NCI-H128 (cell line): ENCODE results near the gene SEPTIN7.
"Not testable (repeated sequence)": the region's sequence is repeated elsewhere in the genome, so short reads cannot be mapped to it uniquely, and the experiment has no call there.

Experiments
- DNase-seq: peaks from one replicate; lab custom pipeline; 2025; ENCODE audit not compliant: unreplicated experiment; lab: John Stamatoyannopoulos, UW

SEPTIN7 gene

DNA sequence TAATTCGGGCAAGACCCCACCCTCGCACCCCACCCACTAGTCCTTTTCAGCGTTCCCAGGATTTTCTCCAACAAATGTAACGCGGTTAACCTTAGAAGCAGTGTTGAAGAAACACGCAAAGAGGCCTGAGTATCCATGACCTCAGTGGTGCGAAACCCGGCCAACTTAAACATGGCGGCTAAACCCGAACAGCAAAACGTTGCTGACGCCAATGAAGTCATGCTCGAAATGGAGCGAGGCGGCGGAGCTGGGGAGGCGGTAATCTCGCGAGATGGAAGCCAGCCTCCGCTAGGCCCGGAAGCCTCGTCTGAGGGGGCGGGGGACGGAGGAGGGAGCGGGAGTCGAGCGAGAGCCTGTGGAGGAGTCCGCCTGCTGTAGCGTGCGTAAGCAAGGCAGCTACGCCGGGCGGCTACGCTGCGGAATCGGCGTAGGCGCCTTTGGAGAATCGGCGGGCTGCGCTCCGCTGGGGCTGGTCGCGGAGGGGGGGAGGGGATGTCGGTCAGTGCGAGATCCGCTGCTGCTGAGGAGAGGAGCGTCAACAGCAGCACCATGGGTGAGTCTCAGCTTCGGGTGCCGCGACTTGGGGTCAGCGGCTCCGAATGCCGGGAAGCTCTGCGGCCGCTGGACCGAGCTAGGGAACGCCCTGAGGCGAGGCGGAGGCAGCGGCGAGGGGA is at the start of gene SEPTIN7:
Gene SEPTIN7, plus strand, starts transcription at position 340 of the 674 bp plus-strand sequence. Its CDS starts 153 bp downstream, at position 493.
- DNase-seq = peak; percentile 97

DNA sequence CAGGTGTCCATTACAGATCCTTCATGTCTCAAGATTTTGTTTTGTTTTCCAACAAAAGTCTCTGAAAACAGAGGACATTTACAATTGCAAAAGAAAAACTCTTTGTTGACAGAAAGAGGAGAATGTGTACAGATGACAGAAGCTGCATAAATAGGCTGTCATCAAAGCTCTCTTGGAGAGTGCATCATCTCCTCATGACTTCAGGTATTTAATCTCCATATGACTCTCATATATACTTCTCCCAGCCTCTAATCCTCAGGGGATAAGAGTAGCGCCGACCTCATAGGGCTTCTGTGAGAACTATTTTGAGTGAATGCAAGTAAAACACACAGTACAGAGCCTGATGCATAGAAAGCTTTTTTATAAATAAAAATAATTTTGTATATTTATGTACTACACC is 48.1 kb upstream of the SEPTIN7 start:
- no peak for DNase-seq

DNA sequence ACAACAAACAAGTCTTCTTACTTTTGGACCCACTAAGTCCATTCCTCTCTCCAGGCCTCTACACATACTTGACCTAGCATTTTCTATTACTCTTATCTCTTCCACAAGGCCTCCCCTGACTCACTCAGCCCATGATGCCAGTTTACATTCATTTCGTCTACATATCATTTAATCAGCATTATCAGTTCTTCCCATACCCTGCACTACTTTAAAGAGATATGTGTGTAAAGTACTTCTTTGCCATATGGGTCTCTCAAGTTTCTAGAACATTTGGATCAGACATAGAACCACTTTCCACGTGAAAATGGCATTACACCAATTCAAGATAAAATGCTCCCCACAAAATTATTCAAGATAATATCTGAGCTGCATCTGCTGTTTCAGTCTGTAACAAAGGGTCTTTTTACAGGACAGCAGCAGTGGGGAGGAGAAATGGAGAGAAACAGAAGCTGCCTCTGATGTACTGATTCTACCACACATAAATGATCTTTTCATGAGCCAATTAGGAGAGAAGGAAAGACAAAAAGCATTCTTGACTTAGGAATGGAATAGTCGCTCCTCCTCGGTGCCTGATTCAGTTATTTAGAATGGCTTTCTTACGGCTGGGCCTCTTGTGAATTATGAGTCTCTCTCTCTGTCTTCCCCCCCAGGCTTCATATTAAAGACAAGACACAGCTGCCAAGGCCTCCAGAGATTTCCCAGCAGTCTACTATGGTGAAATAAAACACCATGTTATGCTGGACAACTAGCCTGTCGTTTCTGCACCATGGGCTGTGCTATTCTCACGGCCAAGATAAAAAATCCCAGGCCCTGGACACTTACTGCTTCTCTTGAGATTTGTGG is 46.9 kb upstream of the SEPTIN7 start:
- no peak for DNase-seq

DNA sequence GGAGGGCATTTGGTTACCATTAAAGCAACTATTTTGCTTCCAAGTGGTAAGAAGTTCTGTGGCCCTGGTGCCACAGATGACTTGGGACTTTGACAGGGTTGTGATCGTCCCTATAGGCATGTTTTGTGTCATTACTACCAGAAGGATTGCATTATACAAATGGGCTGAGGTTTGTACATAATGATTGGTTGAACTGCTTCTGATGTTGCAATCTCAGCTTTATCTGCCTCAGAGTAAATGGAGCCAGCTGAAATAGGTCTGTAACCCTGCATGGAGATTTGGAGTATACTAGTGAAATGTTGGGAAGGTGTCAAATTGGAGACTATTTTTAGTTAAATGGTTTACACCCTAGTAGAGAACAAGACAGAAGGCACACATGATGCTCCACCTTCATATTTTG is 46.1 kb upstream of the SEPTIN7 start:
- DNase-seq = no peak

DNA sequence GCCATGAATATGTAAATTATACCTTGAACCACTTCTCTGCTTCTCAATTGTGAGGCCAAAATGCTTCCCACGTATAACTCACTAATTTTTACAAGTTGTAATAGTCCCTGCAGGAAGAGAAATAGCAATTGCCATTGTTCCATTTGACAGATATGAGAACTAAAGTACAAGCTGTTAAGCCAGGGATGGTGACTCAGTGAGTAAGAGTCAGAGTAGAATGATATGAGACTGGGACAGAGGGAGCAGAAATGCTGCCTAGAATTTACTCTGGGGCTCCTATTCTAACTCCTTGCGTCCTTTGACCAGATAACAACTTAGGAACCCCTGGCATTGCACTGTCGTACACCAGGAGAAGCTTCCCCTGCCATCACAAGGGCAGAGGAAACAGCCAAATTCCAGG is 45.1 kb upstream of the SEPTIN7 start:
- DNase-seq = no peak

DNA sequence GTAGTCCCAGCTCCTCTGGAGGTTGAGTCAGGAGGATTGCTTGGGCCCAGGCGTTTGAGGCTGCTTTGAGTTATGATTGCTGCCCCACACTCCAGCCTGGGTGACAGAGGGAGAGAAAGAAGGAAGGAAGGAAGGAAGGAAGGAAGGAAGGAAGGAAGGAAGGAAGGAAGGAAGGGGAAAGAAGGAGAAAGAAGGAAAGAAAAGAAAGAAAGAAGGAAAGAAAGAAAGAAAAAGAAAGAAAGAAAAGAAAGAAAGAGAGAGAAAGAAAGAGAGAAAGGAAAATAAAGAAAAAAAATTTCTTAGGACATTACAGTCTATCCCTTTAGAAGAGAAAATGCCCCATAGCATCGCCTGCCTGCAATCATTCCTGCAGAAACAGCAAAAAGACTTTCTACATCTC is 44.4 kb upstream of the SEPTIN7 start:
- not testable (repeated sequence) for DNase-seq

DNA sequence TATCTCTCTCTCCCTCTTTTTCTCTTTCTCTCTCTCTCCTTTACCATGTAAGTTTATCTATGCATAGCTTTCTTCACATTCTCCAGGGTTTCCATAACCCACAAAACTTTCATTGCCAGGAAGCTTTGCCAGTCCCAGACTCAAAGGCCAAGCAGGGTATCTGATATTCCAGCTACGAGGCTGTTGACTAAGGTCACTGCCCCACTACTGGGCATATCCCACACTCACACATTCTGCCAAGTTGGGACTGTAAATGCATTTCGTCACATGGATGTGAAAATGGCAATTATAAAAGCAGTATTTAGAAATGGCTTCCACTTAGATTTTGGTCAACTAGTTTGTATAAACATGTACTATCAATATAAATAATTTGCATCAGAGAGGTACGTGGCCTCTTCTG is 43.3 kb upstream of the SEPTIN7 start:
- no peak for DNase-seq

DNA sequence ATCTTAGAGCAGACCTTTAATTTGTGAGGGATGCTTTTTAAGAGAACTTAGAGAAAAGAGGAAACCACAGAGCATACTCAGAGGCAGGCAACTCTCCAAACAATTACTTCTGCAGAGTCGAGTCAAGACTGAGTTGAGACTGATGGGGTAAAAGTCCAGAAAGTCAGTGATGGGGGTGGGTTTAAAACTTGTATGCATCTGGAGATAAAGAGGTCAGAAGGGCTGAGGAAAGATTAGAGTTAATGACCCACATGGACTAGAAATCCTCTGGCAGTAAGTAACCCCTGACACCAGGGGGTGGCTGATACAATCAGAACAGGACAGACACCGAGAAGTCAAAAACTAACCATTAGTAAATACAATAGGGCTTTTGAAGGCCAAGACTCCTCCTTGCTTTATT is 42.4 kb upstream of the SEPTIN7 start:
- no peak for DNase-seq

DNA sequence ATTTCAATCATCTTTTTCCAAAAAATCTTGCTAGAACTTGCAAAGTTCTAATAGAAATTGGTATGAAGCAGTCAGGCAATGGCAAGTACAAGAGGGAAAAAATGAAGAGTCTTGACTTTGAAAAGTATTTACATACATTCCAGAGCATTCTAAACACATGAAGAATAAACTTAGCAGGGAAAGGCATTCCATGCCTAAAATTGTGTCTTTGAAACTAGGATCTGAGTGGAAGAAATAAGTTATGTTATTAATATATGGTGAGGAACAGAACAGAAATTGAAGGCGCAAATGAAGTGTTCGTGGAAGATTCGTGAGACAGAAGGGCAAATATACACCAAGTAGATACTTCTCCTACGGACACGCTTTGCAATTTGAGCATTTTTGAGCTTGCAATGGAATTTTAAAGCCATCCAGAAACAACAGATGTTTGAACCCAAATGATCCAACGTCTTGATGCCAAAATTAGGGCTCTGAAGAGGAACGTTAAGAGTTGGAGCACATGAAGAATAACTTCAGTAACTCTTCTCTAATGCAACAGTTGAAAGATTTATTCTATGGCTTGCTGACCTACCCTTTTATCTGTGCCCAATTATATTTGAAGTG is 40.6 kb upstream of the SEPTIN7 start:
- no peak for DNase-seq

DNA sequence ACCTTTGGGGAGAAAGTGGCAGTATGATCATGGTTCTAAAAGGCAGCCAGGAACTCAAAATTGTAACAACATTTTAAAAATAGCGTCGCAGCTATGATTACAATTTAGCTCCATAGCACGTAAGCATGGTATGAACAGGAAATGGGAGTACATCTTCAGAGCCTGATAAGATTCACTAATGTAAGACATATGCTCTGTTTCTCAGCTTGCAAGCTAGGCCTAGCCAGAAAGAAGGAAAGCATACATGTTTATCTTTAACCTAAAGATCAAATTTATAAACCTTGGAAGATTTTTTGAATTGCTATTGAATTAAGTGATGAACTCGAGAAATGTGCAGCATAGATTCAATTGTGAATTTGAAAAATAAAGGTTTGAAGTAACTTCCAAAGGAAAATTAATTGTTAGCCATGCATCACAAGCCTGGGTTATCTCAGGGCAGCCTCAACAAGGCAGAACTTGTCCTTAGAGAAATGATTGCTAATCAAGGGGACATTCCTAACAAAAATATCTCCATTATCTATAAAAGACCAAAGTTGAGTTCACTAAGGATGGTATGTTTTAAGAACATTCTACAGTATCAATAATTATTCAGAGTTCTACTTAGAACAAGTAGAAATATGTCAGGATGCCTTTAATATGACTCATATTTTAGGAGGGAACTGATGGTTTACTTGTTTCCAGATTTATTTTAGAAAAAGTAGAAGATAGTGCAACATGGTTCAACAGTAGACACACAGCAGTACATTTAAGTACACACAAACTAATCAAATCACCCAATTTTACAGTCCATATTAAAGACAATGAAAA is 38.8 kb upstream of the SEPTIN7 start:
- no peak for DNase-seq

DNA sequence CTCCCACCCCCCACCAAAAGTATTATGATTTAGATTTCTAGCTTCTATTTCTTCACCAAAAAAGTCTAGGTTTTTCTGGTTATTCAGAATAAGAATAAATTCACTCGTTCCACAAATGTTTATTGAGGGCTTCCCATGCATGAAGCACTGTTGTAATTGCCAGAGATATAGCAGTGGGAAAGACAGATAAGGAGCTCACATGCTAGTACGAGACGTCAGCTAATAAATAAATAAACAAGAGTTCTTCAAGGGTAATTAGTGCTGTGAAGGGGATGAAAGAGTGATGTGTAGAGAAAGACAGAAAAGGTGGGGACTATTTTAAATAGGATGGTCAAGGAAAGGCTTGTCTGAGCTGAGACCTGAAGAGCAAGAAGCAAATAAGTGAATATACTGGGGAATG is 38.1 kb upstream of the SEPTIN7 start:
- no peak for DNase-seq

DNA sequence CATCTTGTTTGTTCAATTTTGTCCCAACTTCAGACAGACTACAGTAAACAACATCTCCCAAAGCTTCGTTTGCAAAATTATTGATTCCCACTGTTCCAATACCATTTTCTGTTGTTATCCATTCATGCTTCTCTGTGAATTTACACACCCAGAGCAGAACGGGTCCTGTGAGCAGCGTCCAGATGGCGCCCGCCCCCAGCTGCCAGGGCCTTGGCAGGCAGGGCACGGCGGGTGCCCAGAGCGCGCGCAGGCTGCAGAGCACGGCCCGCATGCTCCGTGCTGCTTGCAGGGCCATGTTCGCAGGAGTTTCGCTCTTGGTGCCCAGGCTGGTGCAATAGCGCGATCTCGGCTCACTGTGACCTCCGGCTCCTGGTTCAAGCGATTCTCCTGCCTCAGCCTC is 32.5 kb upstream of the SEPTIN7 start:
- DNase-seq = no peak

DNA sequence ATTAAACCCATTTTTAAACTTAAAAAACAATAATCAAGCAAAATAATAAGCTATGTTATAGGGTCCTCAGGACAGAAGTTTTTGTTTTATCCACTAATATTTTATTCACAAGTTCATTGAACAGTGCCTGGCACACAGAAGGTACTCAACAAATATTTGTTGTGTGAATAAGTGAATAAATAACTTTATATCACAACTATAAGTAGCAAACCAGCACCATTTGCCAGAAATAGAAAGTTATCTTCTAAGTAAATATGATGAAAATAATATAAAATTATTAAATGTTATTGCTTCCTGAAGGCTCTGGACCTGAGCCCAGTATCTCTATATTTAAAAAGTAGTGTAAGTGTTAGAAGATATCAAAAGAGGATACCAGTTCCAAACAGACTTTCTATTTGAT is 29.1 kb upstream of the SEPTIN7 start:
- DNase-seq = no peak

DNA sequence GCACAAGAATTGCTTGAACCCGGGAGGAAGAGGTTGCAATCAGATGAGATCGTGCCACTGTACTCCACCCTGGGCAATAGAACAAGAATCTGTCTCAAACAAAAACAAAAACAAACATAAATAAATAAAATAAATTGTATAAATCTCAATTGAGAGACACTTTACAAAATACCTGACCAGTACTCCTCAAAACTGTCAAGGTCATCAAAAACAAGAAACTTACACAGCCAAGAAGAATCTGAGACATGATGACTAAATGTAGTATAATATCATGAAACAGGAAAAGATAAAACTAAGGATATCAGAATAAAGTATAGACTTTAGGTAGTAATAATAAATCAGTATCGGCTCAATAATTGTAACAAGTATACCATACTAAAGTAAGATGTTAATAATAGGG is 26.9 kb upstream of the SEPTIN7 start:
- DNase-seq = no peak

DNA sequence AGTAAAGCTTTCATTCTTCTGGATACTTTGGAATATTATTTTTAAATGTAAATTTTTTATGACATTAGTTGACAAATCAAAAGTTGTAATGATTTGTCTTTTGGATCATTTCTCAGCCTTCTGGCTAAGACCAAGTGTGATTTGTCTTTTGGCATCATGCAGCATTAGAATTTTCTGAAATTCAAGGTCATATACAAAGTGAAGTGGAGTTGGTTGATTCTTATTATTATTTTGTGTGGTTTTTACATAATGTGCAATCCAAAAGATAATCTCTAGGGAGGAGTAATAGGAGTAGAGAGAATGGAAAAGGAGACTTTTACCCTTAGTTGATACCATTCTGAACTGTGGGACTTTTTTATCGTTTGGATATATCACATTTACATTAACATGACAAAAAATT is 24.2 kb upstream of the SEPTIN7 start:
- DNase-seq = no peak

DNA sequence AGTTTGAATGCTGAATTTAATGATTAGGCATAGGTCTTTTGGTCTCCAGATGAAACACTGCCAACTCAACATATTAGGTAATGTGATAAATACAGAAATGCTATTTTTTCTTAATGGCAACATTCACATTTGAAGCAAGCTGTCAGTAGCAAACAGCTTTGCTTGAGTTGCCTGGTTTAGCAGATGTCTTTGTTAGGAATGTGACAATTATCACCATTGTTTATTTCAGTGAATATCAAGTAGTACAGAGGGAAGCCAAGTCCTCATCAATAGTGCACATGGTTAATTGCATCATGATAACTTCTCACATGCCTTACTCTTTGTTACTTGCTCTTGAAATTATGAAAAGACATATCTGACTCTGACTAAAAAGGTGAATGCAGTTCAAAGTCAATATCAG is 23.7 kb upstream of the SEPTIN7 start:
- DNase-seq = no peak

DNA sequence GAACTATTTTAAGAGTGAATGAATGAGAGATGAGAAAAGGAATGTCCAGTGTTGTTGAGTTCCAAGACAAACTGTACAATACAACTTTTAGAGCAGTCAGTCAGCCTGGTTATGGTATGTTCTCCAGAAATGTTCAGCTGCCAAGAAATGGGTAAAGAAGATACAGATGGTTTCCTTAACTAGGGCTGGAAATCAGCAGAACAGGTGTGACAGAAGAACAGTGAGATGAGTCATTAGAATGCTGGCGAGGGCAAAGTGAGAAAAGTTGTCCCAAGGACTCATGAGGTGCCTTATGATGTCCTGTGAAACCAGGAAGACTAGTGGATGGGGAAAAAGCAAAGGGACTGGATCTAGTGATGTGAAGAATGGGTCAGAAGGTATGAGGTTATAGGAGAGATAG is 20.8 kb upstream of the SEPTIN7 start:
- DNase-seq = no peak

DNA sequence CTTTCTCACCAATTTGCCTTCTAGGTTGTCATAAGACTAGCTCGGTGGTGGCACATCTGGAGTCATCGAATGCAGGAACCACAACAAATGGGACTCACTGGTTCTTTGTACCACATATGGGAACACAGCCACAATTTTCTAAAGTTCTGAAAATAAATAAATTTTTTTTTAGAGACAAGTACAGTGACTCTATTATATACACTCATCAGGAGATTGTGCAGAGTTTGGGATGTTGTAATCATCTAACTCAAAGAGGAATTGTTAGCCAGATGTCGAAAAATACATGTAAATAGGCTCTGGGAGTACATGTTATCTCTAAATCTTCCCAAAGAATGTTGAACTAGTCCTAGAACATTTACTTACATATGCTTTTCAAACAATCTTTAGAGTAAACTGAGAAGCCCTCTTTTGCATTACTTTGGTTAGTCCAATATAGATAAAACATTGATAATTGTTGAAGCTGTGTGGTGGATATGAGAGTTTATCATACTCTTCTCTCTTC is 19.6 kb upstream of the SEPTIN7 start:
- no peak for DNase-seq

DNA sequence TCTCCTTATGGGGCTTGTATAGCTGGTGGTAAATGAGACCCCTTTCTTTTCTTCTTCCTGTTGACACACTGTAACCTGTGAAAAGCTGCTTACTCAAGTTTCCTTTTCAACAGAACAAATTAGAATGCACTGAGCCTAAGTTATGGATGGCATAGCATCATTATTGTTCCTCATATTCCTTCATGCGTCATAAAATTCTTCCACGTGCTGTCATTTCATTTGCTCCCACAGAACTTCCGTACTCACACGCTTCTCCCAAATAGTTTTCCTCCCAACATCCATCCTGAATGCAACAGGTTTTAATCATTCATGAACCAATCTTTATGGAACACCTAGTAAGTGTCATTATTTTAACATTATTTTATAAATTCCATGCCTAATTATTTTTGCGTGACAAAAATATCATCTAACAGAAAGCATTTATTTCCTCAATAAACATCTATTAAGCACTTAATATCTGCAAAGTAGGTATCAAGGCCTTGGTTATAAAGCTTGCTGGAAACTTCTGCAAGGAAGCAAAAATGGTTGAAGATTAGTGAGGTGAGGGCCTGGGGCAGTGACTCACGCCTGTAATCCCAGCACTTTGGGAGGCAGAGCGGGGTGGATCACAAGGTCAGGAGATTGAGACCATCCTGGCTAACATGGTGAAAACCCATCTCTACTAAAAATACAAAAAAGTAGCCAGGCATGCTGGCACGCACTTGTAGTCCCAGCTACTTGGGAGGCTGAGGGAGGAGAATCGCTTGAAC is 18.9 kb upstream of the SEPTIN7 start:
- no peak for DNase-seq

DNA sequence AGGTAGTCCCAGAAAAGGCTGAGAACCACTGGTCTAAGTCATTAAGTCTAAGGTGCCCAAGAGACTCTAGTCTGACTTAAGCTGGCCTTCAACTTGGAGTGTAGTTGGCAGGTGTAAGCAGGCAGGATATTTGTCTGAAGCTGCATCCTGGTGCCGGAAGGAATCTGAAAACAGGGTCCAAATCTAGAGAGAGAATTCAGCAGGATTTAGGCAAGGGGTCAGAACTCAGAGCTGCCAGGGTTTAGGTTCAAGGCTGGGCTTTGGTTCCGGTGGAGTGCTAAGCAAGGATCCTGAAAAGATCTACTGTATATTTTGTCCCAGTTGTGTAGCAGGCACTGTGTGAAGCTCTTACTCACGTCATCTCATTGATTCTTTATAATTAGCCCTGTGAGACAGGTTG is 16.5 kb upstream of the SEPTIN7 start:
- DNase-seq = no peak
